DND-41 (cell line): ENCODE measurements around the gene RNF6.

Experiments used
- ATAC-seq: fragments of 200-7000 bp; cut with Tn5 transposase; 3 replicates; pipeline ENCODE4 v1.9.1; 2021; ENCODE audit warnings: low read depth; ENCODE audit not compliant: insufficient read depth
- DNase-seq: peaks from one replicate; pipeline ENCODE4 v3.0.0-alpha.2; 2020
- H2AFZ ChIP-seq: 2 replicates; pipeline ENCODE4 v1.6.0; 2012; ENCODE audit warnings: low read depth, low read length
- H3K27ac ChIP-seq: 2 replicates; pipeline ENCODE4 v1.5.1; 2012; ENCODE audit warnings: low read length, inconsistent platforms
- H3K27me3 ChIP-seq: fragments of 200-600 bp; sonication (generic); 2 replicates; pipeline ENCODE4 v1.6.0; 2012; ENCODE audit warnings: low read length, mild to moderate bottlenecking, inconsistent platforms; ENCODE audit not compliant: insufficient read depth, poor library complexity
- H3K36me3 ChIP-seq: 2 replicates; pipeline ENCODE4 v1.5.1; 2012; ENCODE audit warnings: low read length, inconsistent platforms; ENCODE audit not compliant: insufficient read depth
- H3K4me1 ChIP-seq: 2 replicates; pipeline ENCODE4 v1.5.1; 2012; ENCODE audit warnings: mild to moderate bottlenecking, low read length; ENCODE audit not compliant: insufficient read depth
- H3K4me2 ChIP-seq: 2 replicates; pipeline ENCODE4 v1.6.0; 2012; ENCODE audit warnings: mild to moderate bottlenecking, moderate library complexity, low read length, inconsistent platforms; ENCODE audit not compliant: insufficient read depth
- H3K4me3 ChIP-seq, 2 experiments: fragments of 200-600 bp in 1 of 2; shearing (Covaris generic) in 1 of 2; 2 replicates each; pipeline ENCODE4 v1.5.1; 2012 to 2016; ENCODE audit warnings: inconsistent platforms in 2 of 2, low read length in 2 of 2, mild to moderate bottlenecking in 2 of 2, low read depth in 1 of 2, moderate library complexity in 1 of 2
- H3K79me2 ChIP-seq: 2 replicates; pipeline ENCODE4 v1.6.0; 2012; ENCODE audit warnings: low read length, inconsistent platforms; ENCODE audit not compliant: insufficient read depth
- H3K9ac ChIP-seq: 2 replicates; pipeline ENCODE4 v1.6.0; 2012; ENCODE audit warnings: low read depth, mild to moderate bottlenecking, inconsistent platforms, low read length, moderate library complexity
- H3K9me3 ChIP-seq: 2 replicates; pipeline ENCODE4 v1.5.1; 2012; ENCODE audit warnings: low read length, moderate library complexity, mild to moderate bottlenecking, inconsistent platforms; ENCODE audit not compliant: insufficient read depth, severe bottlenecking
- H4K20me1 ChIP-seq: 2 replicates; pipeline ENCODE4 v1.6.0; 2012; ENCODE audit warnings: low read length; ENCODE audit not compliant: insufficient read depth
- EZH2 ChIP-seq: IDR thresholded peaks from 3 replicates; pipeline ENCODE4 v1.6.1; 2012; ENCODE audit warnings: borderline replicate concordance, low read depth, mild to moderate bottlenecking, moderate library complexity, low read length, inconsistent platforms; ENCODE audit not compliant: severe bottlenecking
- TF ChIP-seq, protein P1 (sequence below): IDR thresholded peaks from 2 replicates; pipeline ENCODE4 v1.5.1; 2012; ENCODE audit warnings: borderline replicate concordance, low read length, moderate library complexity, mild to moderate bottlenecking; ENCODE audit not compliant: poor library complexity, severe bottlenecking; ENCODE audit errors: extremely low read depth

The RNF6 gene

DNA sequence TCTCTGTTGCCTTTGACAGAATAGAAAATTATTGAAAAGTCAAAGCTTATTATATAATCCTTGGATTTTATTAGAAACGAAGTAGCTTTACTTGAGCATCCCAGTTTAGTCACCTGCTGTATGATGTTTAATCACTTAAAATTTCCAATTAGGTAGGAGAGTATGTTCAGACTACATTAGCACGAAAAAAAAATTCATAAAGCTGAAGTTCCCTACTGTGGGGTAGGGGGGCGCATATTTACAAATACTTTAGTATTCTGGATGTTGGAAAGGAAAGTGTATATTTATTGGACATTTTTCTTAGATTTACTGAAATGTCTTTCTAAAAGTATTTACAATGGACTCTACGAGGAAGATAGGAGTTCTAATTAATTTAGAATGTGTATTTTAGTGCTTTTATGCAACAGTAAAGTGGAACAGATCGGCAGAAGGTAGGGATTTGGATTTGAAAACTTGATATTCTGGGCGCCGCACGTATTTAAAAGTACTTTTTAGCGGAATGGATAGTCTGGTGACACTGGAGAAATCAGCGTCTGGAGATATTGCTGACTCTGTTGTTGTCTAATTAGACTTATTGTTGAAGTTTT is 33.7 kb upstream of the RNF6 start:
- Histone ChIP-seq H3K9me3 (no peaks in the 10 kb centered on the region), H3K4me2 (peak overlapping the region; percentile 67), H3K9ac (peak overlapping the region; percentile 68), H3K36me3 (no peaks in the 10 kb centered on the region), H3K4me1 (peaks cover 29% of the 10 kb centered on the region), H4K20me1 (peaks cover 40% of the 10 kb centered on the region; the same call in 1 of the 2 replicates), H3K27ac (no peak overlapping the region), H2AFZ (no peak overlapping the region), H3K4me3 (peak overlapping the region; percentile 70 to 77; a peak in 2 of 4 replicates), H3K27me3 (no peaks in the 10 kb centered on the region), H3K79me2 (peaks cover 68% of the 10 kb centered on the region)
- TF ChIP-seq EZH2 = no peak
- TF ChIP-seq, protein P1, sequence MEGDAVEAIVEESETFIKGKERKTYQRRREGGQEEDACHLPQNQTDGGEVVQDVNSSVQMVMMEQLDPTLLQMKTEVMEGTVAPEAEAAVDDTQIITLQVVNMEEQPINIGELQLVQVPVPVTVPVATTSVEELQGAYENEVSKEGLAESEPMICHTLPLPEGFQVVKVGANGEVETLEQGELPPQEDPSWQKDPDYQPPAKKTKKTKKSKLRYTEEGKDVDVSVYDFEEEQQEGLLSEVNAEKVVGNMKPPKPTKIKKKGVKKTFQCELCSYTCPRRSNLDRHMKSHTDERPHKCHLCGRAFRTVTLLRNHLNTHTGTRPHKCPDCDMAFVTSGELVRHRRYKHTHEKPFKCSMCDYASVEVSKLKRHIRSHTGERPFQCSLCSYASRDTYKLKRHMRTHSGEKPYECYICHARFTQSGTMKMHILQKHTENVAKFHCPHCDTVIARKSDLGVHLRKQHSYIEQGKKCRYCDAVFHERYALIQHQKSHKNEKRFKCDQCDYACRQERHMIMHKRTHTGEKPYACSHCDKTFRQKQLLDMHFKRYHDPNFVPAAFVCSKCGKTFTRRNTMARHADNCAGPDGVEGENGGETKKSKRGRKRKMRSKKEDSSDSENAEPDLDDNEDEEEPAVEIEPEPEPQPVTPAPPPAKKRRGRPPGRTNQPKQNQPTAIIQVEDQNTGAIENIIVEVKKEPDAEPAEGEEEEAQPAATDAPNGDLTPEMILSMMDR = peak; percentile 33
- ATAC-seq (no peak), DNase-seq (no peak)

DNA sequence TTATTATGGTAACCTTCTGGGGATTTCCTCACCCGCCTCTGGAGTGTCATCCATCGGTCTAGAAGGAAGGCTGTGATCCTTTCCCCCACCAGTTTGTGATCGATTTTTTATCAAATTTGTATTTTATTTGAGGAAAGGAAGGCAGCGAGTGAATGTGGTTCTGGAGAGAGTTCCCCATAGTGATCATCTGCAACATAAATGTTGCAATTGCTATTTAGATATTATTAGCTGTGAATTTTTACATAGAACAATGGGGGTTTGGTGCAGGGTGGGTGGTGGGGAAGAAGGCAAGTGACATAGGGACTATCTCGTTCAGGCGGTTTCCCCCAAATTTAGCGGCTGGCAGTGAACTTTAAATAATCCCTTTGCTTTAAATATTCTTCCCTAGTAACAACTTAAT is 33.0 kb upstream of the RNF6 start:
- DNase-seq (no peak), ATAC-seq (no peak)
- Histone ChIP-seq H3K4me1 (peaks cover 29% of the 10 kb centered on the region), H3K27ac (peak overlapping the region; percentile 45; the same call in 1 of the 2 replicates), H3K9ac (peak overlapping the region; percentile 68), H3K27me3 (no peaks in the 10 kb centered on the region), H3K36me3 (no peaks in the 10 kb centered on the region), H2AFZ (peak overlapping the region; percentile 71), H3K4me3 (peak overlapping the region; percentile 70 to 77; a peak in 3 of 4 replicates), H3K4me2 (peak overlapping the region; percentile 67), H3K9me3 (no peaks in the 10 kb centered on the region), H4K20me1 (peaks cover 36% of the 10 kb centered on the region; the same call in 1 of the 2 replicates), H3K79me2 (peaks cover 61% of the 10 kb centered on the region)
- TF ChIP-seq, protein P1 = no peak
- TF ChIP-seq EZH2 = no peak

DNA sequence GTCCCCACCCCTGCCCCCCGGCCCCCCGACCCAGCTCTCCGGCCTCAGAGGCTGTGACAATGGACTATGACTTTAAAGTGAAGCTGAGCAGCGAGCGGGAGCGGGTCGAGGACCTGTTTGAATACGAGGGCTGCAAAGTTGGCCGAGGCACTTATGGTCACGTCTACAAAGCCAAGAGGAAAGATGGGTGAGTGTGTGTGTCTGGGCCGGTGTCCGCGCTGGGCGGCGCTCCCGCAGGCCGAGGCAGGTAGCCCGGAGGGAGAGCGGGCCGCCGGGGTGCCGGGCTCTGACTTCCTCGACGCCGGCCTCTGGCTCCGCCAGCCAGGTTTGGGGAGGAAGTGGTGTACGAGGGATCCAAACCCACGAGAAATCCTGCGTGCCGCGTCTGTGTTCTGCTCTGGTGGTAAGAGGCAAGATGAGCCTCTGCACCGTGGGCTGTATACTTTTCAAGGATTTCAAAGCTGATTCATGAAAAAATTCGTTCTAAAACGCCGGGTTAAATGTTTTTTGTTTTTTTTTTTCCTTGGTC is 32.5 kb upstream of the RNF6 start:
- peak overlapping the region; percentile 71 for H2AFZ ChIP-seq
- ATAC-seq = peak; percentile 59
- no peaks in the 10 kb centered on the region for H3K36me3 ChIP-seq

More for the DNA sequence above, 32.5 kb upstream of the RNF6 start:
- TF ChIP-seq, protein P1 = no peak
- no peak for TF ChIP-seq EZH2
- no peaks in the 10 kb centered on the region for H3K27me3 ChIP-seq
- H4K20me1 ChIP-seq = peaks cover 33% of the 10 kb centered on the region; the same call in 1 of the 2 replicates
- H3K9ac ChIP-seq = peak overlapping the region; percentile 68
- no peaks in the 10 kb centered on the region for H3K9me3 ChIP-seq
- peaks cover 29% of the 10 kb centered on the region for H3K4me1 ChIP-seq
- peak; percentile 70 for DNase-seq
- peaks cover 57% of the 10 kb centered on the region for H3K79me2 ChIP-seq
- H3K4me2 ChIP-seq = peak overlapping the region; percentile 67
- peak overlapping the region; percentile 45; the same call in 1 of the 2 replicates for H3K27ac ChIP-seq
- H3K4me3 ChIP-seq = peak overlapping the region; percentile 70 to 77; a peak in 3 of 4 replicates
